Globus pallidus (tissue), 1 donor: ENCODE data around the gene LRFN4.

Experiments used
- DNase-seq: peaks from one replicate; pipeline ENCODE4 v3.0.0-alpha.2; 2015; ENCODE audit warnings: low spot score

LRFN4 gene

DNA sequence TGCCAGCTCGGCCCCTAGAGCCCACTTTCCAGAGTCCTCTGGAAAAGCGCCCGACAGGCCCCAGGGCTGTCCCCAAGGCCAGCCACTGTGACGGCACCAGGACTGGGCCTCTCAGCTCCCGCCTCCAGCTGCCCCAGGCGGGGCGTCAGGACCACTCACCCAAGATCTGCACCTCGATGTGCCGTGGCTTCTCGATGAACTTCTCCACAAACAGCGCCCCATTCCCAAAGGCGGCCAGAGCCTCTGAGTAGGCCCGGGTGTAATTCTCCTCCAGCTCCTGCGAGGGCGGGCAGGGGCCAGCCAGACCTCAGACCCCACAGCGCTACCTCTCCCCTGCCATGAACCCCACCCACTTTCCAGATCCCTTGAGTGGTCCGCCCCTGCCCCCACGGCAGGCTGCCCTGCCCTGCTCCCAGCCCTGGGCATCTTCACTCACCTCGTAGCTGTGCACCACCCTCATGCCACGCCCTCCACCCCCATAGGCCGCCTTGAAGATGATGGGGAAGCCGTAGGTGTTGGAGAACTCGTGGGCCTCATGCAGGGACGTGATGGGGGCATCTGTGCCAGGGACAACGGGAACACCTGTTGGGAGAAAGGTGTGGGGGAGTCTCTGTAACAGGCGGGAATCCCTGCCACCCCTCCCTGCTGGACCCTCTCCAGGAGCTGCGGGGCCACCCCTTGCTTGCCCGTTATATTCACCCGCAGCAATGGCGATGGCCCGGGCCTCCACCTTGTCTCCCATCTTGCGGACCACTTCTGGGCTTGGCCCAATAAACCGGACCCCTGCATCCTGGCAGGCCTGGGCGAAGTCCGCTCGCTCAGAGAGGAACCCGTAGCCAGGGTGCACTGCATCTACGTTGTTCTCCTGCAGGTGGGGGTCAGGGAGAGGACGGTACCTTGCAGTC, 14.0 kb downstream of the LRFN4 start:
- DNase-seq = no peak

DNA sequence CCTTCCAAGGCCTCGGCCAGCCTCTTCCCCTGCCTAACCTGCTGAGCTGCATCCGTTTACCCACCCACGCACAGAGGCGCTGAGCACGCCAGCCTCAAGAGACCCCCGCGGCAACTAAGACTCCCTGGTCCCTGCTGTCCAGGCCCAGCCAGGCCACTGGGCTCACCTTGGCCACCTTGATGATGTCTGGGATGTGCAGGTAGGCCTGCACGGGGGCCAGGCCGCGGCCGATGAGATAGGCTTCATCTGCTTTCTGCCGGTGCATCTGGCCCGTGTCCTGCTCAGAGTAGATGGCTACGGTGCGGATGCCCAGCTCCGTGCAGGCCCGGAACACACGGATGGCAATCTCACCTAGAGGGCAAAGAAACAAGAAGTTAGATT, 14.6 kb downstream of the LRFN4 start:
- no peak for DNase-seq

DNA sequence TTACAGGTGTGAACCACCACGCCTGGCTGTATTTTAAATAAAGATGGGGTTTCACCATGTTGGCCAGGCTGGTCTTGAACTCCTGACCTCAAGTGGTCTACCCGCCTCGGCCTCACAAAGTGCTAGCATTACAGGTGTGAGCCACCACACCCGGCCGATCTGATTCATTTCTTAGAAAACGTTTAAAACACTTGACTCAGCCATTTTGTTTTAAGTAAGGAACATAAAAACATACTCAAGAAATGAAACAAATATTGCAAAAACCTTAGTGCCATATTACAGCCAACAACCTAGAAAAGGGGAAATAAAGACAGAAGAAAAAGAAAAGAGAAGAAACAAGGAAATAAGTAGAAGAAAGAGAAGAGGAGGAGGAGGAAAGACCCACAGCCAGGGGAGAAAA, 17.4 kb downstream of the LRFN4 start:
- no peak for DNase-seq

DNA sequence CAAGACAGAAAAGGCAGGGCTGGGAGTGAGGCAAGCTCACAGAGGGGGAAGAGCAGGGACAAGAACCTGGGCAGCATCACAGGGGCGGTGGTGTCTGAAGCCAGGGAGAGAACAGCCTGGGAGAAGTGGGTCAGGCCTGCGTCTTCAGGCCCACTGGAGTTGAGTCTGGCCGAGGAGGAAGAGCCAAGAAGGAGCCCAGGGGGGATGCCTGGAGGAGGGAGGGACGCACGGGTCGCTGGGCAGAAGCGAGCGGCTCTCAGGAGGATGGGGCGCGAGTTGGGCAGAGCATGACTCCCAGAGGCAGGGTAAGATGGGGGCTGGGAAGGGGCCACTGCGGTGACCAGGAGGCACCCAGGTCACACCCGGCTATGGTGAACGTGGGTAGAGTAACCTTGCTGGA, 18.5 kb downstream of the LRFN4 start:
- no peak for DNase-seq

DNA sequence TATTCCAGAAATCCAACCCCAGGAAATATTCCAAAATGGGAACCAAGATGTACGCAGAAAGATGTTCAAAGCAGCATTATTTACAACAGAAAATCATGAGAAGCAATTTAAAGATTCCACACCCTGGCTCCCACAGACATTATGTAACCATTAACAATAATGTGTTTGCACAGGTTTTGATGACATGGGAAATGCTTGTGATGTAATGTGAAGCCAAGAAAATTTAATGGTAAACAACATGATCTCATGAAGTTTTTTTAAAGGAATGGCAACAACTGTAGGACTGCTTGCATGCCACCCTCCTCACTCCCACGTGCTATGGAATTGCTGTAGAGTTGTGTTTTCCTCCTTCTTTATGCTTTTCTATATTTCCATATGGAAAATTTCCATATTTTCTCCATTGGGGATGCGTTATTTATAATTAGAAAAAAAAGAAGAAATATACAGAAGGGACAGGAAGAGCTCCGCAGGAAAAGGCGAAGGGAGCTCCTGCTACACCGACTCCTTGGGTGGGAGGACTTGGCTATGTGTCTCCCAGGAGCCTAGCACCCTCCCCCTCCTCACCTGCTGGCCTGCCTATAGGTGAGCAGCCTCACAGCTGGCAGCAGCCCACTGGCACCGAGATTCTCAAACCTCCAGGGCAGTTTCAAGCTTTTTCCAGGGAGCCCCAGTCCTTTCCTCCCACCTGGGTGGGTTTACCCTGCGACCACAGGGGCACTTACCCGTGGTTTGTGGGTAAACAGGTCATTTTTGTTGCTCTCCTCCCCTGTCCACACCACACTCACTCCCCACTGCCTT, 20.9 kb downstream of the LRFN4 start:
- no peak for DNase-seq

DNA sequence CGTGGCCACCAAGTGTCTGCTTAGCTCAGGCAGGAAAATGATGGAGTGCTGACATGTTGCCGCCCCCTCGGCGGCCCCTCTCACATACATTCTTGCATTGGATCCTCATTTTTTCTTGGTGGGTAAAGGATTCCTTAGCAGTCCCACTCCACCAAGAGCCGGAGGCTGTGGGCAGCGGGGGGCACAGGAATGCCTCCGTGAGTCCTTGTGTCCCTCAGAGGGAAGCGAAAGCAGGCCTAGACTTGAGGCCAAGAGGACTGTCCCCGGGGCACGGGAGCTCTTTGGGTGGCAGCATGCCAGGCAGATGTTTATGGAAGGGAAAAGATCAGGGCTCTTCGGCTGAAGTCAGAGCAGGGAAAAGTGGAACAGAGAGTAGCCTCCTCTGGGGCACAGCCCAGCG, 21.6 kb downstream of the LRFN4 start:
- DNase-seq = no peak

DNA sequence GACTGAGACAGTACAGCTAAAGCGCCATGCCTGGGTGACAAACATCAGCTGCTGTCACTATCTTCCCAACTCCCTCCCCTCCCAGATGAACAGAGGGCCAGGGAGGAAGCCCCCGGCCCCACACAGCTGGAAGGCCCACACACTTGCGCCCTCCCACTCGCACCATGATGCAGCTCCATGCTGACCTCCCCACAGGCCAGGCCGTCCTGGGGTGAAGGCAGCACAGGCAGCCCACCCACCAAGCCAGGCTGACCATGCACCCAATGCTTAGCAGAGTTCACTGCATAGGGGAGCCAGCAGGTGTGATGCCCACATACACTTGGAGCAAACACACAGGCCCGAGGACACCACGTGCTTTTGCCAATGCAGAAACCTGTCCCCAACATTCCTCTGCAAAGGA, 22.1 kb downstream of the LRFN4 start:
- no peak for DNase-seq

DNA sequence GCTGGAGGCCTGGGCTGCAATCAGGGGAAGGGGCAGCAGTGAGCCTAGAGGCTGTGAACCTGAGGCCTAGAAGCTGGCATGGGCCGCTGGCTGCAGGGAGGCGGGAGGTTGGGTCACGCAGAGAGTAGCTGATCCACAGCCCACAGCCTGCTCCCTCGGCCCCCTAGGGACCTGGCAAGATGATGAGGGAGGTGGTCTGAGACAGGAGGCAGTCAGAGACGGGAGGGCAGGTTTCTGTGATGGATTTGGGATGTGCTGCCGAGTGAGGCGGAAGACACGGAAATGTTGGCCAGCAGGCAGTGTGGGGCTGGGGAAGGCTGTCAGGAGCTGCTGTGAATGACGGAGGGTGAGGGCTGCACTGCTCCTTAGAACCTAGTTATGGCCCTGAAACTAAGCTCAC, 22.7 kb downstream of the LRFN4 start:
- DNase-seq = no peak

DNA sequence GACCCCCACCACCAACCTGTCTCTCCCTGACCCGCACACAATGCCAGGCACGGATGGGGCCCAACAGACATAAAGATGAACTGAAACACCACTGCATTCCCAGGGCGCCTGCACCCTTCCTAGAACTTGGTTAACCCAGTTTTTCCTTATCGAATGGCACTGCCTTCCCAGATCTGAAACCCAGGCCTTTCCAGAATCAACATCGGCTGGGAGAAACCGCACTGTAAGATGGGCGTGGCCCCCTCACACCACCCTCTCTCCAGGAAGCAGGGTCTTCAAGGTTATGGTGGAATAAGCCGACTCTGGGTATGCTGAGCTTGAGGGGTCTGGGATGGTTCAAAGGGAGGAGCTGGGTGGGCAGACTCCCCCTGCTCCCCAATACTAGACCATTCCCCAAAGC, 23.1 kb downstream of the LRFN4 start:
- no peak for DNase-seq

DNA sequence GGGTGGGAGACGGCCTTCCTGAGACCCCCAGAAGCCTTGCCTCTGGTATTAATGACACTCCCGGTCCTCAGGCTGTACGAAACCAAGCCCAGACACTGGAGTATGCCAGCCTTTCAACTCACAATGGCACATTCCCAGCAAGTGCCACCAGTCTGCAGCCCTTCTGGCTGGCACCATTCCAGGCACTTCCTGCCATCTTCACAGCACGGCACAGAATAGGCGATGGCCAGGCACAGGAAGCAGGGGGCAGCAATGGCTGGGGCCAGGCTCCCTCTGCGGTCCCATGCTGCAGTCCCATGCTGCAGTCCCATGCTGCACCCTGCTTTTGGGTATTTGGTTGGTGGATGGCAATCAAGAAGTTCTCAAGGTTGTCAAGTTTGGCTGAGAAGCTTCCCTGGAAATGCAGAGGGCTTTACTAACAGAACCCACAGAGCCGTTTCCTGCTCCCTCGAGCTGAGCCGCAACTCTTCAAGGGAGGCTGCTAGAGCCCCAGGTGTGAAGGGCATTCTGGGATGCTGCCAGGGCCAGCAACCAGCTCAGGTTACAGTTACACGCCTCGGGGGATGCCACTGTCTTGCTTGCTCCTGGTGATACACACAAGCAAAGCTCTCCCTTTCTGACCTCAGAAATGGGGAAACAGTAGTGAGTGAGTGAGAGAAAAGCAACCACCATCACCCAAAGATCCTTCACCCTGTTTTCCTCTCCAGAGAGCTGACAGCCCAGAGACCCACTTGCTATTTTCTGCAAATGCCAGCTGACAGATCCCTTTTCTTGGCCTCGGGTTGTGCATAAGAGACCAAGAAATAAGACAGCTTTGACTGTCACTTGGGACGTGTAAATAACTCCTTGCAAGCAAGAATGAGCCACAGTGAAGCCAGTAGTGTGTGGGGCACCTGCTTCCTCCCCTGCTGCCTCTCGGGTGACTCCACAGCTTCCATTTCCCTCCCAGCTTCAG, 23.9 kb downstream of the LRFN4 start:
- peak; percentile 60 for DNase-seq

DNA sequence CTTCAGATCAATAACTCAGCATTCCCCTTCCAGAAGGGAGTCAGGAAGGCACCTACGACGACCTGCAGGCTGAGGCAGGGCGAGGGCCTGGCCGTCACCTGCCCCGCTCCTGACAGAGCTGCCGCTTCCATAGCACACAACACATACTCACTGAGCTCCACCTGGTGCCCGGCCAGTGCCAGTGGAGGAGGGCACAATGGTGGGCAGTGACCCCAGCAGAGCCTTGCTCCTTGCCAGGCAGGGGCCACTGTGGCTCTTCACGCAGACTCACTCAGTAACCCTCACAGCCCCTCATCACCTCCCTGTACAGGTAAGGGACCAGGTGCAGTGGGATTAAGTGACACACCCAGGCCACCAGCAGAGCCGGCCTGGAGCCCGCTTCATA, 24.6 kb downstream of the LRFN4 start:
- DNase-seq = no peak

DNA sequence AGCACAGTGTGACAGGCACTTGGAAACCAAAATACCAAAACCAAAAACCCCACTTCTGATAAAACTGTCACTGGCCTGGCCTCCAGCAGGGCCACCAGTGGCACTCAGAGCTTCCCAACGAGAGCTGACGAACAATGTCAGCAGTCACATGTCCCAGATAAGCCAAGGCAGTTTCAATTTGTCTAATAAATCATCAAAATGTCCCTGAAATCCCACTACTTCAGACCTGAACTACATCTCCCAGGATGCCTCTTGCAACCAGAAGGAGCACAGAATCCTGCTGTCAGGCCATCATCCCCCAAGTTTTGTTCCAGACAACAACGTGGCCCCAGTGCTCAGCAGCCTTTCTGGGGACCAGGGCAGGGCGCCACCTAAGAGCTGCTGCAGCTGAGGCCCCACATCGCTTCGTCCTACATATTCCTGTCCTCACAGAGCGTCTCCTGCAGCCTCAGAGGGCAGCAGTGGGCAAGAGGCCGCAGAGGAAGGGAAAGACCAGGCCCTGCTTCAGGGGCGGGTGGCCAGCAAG, 25.1 kb downstream of the LRFN4 start:
- peak; percentile 51 for DNase-seq

DNA sequence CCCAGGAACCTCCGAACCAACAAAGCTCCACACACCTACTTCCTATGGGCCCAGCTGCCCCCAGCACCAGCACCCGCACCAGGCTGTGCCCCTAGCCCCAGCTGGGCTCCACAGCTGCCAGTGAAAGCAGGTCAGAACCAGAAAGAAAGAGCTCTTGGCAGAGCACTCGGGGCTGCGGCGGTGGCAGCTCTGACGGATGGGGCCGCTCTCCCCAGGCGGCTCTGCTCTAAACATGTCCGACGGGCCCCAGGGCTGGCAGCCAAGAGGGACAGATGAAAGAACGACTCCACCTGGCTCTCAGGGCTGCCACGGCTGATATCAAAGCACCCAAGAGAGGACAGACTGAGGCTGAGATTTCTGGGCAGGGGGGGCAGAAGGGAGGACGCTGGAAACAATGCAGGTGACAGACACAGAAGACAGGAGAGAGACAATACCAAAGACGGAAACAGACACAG, 25.7 kb downstream of the LRFN4 start:
- peak; percentile 74 for DNase-seq

DNA sequence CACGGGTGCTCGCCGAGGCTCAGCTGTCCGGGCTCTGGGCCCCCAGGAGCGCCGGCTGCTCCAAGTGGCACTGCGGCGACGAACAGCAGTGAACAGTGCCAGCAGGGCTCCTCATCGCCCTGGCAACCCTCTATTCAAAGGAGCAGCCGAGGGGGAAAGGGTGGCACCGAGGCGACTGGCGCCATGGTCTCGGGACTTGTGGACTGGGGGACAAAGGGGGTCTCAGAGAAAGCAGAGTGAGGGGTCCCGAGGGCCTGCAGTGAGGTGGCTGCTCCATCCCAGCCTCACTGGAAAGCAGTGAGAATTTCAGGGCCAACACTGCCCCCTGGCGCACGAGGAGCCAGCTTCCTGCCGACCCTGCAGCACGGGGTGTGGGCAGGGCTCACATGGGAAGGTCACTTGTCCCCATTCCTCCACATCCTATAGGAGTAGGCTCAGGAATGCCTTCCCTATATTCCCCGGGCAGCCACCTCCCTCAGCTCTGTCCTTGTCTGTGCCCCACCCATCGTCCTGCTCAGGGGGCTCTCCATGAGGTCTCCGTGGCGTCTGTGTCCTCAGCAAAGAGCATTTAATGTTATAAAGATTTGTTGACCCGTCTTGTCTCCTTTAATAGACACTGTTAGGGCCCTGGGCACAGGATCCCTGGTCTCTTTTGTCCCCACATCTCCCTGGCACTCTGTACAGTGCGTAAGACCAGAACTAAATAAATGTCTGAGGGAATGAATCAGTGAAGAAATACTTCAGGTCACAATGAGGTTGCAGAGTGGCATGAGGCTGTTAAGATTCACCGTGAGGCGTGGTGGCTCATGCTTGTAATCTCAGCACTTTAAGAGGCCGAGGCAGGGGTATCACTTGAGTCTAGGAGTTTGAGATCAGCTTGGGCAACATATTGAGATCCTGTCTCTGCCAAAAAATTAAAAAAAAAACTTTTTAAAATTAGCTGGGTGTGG, 26.4 kb downstream of the LRFN4 start:
- DNase-seq = peak; percentile 86

DNA sequence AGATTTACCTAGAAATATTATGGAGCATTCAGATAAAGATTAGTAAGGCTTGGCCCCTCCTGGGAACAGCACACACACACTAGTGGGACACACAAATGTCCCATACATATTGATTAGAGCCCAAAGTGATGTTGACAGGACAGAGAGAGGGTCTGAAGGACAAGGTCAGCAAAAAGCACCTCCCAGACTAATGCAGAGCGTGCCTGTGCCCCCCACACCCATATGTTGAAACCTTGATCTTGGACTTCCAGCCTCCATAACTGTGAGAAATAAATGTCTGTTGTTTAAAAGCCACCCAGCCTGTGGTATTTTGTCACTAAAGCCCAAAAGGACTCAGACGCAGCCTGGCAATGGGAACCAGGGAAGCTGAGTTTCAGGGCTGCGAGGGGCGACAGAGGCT, 27.6 kb downstream of the LRFN4 start:
- no peak for DNase-seq

DNA sequence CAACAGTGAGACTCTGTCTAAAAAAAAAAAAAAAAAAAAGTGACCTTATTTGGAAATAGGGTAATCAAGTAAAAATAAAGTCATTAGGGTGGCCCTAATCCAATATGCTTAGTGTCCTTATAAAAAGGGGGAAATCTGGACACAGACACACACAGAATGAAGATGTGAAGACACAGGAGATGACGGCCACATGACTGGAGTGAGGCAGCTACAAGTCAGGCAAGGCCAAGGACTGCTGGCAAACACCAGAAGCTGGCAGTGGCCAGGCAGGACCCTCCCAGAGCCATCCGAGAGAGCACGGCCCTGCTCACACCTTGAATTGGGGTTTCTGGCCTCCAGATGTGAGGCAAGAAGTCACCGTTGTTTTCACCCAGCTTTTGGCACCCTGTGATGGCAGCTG, 28.6 kb downstream of the LRFN4 start:
- DNase-seq = no peak

DNA sequence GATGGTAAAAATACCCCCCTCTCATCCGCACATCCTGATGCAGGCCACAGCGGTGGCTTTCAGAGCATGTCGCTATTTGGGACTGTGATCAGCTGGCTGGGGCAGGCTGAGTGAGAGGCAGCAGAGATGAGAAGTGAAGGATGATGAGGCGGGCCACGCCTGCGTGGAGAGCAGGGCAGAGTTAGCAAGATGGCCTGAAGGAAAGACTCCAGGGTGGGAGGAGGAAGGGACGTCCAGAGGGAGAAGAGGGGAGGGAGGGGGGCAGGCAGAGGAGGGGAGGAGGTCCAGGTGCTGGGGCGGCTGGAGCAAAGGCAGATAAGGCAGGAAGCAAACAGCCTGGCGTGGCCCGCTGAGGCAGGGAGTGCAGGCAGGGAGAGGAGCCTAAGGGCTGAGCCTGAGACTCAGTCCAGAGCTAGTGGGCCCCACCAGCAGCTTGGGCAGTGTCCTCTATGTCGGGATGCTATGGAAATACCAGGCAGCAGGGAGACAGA, 29.1 kb downstream of the LRFN4 start:
- DNase-seq = no peak

DNA sequence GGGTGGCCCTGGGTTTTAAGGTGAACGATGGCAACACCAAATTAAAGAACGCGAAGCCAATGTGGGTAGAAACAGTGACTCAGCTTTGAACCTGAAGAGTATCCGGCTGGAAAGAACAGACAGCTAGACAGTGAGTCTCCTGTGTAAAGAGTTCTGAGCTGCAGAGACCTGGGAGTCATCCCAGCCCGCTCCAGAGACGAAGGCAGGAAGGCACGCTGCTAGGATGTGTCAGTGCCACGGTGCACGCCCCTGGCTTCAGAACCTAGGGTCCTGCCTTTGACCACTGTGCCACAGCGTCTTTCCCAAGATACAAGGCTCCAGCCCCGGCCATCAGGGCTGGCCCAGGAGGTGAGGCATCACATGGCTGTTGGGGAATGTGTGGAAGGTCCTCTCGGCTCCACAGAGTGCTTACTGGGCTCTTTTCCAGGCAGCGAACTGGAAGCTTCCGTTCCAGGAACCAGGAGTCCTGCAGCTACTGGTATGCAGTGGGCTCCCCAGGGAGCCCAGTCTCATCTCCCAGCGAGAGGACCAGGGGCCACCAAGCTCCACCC, 29.9 kb downstream of the LRFN4 start:
- DNase-seq = no peak

DNA sequence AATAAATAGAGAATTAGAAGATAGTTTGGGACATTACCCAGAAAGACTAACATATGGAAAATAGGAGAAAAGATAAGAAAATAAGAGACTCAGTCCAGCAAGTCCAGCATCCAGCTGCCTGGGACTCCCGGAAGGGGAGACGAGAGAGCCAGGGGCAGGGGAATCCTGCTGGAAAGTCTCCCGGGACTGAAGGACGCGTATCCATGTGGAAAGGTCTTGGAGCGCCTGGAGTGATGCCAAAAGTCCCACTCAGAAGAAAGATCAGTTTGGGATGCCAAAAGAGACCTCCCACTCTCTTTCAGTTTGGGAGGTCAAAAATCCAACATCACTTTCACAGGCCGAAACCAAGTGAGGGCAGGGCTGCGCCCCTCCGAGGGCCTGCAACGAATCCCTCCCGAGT, 30.7 kb downstream of the LRFN4 start:
- DNase-seq = no peak

DNA sequence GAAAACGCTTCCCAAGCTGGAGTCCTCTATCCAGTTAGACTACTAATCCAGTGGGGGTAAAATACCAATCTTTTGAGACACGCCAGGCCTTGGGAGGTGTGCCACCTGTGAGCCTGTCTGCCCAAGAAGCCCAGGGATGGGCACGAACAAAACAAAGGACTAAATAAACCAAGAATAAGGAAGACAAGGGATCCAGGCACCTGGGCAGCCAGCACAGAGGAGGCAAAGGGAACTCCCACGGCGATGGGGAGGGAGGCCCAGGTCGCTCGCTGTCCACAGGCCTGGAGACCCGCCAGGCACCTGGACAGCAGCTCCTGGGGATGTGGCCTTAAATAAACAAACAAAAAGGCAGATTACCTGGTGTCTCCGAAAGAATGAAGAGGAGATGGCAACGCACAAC, 31.4 kb downstream of the LRFN4 start:
- DNase-seq = no peak
